ENCODE results near the gene NCAPG2. TPM values are rescaled to one million over a fixed set of nuclear protein-coding genes. Genes with fewer than 3 reads are reported as not detected.

Gene NCAPG2
- total and polyA plus RNA-seq, 2 of the 13 experiments (the other 11 are each of a cell fraction or from before 2014, with no cell fraction given) = 15.1 to 30.7 TPM

DNA sequence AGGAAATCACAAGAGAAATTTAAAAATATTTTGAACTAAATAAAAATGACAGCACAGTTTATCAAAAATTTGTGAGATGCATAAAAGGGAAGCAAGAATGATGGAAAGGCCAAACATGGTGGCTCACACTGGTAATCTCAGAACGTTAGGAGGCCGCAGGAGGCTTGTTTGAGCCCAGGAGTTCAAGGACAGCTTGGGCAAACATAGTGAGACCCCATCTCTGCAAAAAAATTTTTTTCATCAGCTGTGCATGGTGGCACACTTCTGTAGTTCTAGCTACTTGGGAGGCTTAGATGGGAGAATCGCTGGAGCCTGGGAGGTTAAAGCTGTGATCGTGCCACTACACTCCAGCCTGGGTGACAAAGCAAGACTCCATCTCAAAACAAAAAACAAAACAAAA lies 62.5 kb downstream of the NCAPG2 start (continued):
- TF ChIP-seq, protein P1, sequence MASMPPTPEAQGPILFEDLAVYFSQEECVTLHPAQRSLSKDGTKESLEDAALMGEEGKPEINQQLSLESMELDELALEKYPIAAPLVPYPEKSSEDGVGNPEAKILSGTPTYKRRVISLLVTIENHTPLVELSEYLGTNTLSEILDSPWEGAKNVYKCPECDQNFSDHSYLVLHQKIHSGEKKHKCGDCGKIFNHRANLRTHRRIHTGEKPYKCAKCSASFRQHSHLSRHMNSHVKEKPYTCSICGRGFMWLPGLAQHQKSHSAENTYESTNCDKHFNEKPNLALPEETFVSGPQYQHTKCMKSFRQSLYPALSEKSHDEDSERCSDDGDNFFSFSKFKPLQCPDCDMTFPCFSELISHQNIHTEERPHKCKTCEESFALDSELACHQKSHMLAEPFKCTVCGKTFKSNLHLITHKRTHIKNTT (CRISPR knock-in tag; IDR thresholded peaks at IDR 0.05) = no peak
- TF ChIP-seq SALL1 (CRISPR knock-in tag; IDR thresholded peaks at IDR 0.05) = peak; percentile 81
- TF ChIP-seq, protein P2, sequence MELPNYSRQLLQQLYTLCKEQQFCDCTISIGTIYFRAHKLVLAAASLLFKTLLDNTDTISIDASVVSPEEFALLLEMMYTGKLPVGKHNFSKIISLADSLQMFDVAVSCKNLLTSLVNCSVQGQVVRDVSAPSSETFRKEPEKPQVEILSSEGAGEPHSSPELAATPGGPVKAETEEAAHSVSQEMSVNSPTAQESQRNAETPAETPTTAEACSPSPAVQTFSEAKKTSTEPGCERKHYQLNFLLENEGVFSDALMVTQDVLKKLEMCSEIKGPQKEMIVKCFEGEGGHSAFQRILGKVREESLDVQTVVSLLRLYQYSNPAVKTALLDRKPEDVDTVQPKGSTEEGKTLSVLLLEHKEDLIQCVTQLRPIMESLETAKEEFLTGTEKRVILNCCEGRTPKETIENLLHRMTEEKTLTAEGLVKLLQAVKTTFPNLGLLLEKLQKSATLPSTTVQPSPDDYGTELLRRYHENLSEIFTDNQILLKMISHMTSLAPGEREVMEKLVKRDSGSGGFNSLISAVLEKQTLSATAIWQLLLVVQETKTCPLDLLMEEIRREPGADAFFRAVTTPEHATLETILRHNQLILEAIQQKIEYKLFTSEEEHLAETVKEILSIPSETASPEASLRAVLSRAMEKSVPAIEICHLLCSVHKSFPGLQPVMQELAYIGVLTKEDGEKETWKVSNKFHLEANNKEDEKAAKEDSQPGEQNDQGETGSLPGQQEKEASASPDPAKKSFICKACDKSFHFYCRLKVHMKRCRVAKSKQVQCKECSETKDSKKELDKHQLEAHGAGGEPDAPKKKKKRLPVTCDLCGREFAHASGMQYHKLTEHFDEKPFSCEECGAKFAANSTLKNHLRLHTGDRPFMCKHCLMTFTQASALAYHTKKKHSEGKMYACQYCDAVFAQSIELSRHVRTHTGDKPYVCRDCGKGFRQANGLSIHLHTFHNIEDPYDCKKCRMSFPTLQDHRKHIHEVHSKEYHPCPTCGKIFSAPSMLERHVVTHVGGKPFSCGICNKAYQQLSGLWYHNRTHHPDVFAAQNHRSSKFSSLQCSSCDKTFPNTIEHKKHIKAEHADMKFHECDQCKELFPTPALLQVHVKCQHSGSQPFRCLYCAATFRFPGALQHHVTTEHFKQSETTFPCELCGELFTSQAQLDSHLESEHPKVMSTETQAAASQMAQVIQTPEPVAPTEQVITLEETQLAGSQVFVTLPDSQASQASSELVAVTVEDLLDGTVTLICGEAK (IDR thresholded peaks at IDR 0.05) = no peak
- TF ChIP-seq, protein P2 (CRISPR knock-in tag; IDR thresholded peaks at IDR 0.05) = no peak
- no peak for TF ChIP-seq CBX2 (IDR thresholded peaks at IDR 0.05; ENCODE audit: low read depth, low read length)
- no peak for TF ChIP-seq CBX2 (CRISPR knock-in tag; IDR thresholded peaks at IDR 0.05; ENCODE audit: low read depth)
- no peak for TF ChIP-seq ZFP1 (CRISPR knock-in tag; IDR thresholded peaks at IDR 0.05)
- TF ChIP-seq ZNF235 (CRISPR knock-in tag; IDR thresholded peaks at IDR 0.05; ENCODE audit: borderline replicate concordance) = no peak
- no peak for TF ChIP-seq ZNF468 (CRISPR knock-in tag; IDR thresholded peaks at IDR 0.05)
- no peak for TF ChIP-seq ZNF549 (CRISPR knock-in tag; IDR thresholded peaks at IDR 0.05)
- TF ChIP-seq CC2D1A (CRISPR knock-in tag; IDR thresholded peaks at IDR 0.05) = no peak
- no peak for TF ChIP-seq ZSCAN21 (CRISPR knock-in tag; IDR thresholded peaks at IDR 0.05; ENCODE audit: borderline replicate concordance)
- no peak for TF ChIP-seq NFRKB (IDR thresholded peaks at IDR 0.05)
- TF ChIP-seq RBFOX2 (IDR thresholded peaks at IDR 0.05; ENCODE audit: low read depth, low read length) = no peak
- 0 out of 2 replicates have a peak, but pooled peaks have one; percentile 17 for TF ChIP-seq PHF21A (CRISPR knock-in tag; IDR thresholded peaks at IDR 0.05)
- TF ChIP-seq IRF2 (CRISPR knock-in tag; IDR thresholded peaks at IDR 0.05) = 0 out of 2 replicates have a peak, but pooled peaks have one; percentile 36
- TF ChIP-seq, protein P3, sequence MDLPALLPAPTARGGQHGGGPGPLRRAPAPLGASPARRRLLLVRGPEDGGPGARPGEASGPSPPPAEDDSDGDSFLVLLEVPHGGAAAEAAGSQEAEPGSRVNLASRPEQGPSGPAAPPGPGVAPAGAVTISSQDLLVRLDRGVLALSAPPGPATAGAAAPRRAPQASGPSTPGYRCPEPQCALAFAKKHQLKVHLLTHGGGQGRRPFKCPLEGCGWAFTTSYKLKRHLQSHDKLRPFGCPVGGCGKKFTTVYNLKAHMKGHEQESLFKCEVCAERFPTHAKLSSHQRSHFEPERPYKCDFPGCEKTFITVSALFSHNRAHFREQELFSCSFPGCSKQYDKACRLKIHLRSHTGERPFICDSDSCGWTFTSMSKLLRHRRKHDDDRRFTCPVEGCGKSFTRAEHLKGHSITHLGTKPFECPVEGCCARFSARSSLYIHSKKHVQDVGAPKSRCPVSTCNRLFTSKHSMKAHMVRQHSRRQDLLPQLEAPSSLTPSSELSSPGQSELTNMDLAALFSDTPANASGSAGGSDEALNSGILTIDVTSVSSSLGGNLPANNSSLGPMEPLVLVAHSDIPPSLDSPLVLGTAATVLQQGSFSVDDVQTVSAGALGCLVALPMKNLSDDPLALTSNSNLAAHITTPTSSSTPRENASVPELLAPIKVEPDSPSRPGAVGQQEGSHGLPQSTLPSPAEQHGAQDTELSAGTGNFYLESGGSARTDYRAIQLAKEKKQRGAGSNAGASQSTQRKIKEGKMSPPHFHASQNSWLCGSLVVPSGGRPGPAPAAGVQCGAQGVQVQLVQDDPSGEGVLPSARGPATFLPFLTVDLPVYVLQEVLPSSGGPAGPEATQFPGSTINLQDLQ (CRISPR knock-in tag; IDR thresholded peaks at IDR 0.05) = no peak
- no peak for TF ChIP-seq TCF7L2 (IDR thresholded peaks at IDR 0.05; ENCODE audit: low read depth, low read length)

All from HepG2 (cell line).